Keratinocyte (primary cell): Measurements from ENCODE around the gene COL25A1. TPM values are rescaled to one million over a fixed set of nuclear protein-coding genes. Genes with fewer than 3 reads are reported as not detected.
A peak's percentile ranks its signal among the peaks of the same experiment; 100 is the strongest.

Experiments used
- DNase-seq: peaks from one replicate; pipeline ENCODE4 v3.0.0-alpha.2; 2011; ENCODE audit warnings: low read depth, missing footprints, low spot score
- FAIRE-seq: peaks from 2 replicates; lab custom pipeline; 2011; peaks lifted over from hg19 to GRCh38; lab: Jason Lieb, UNC
- H2AFZ ChIP-seq: 2 replicates; pipeline ENCODE4 v1.6.0; 2012; ENCODE audit warnings: low read length, control low read depth, inconsistent platforms; ENCODE audit not compliant: control insufficient read depth
- H3K27ac ChIP-seq: 2 replicates; pipeline ENCODE4 v1.5.1; 2011; ENCODE audit warnings: low read length; ENCODE audit not compliant: control insufficient read depth, insufficient read depth
- H3K27me3 ChIP-seq: 3 replicates; pipeline ENCODE4 v1.6.0; 2011; ENCODE audit warnings: low read length; ENCODE audit not compliant: control insufficient read depth, insufficient read depth; ENCODE audit errors: extremely low read depth
- H3K36me3 ChIP-seq, 2 experiments: 2 replicates in 1 of 2; 3 replicates in 1 of 2; pipeline ENCODE4 v1.5.1; 2011; ENCODE audit warnings: low read length in 2 of 2, mild to moderate bottlenecking in 1 of 2; ENCODE audit not compliant: control insufficient read depth in 2 of 2, insufficient read depth in 2 of 2; ENCODE audit errors: extremely low read depth in 1 of 2
- H3K4me1 ChIP-seq: 3 replicates; pipeline ENCODE4 v1.5.1; 2011; ENCODE audit warnings: low read length; ENCODE audit not compliant: control insufficient read depth, insufficient read depth; ENCODE audit errors: extremely low read depth
- H3K4me2 ChIP-seq: 3 replicates; pipeline ENCODE4 v1.6.0; 2011; ENCODE audit warnings: low read depth, low read length; ENCODE audit not compliant: control insufficient read depth, insufficient read depth; ENCODE audit errors: extremely low read depth
- H3K4me3 ChIP-seq, 3 experiments: fragments of 200-600 bp in 1 of 3; sonication (generic) in 1 of 3; 2 replicates in 2 of 3; 3 replicates in 1 of 3; pipeline ENCODE4 v1.5.1; 2011 to 2016; ENCODE audit warnings: low read length in 3 of 3, mild to moderate bottlenecking in 3 of 3, control low read depth in 2 of 3, inconsistent platforms in 1 of 3, low read depth in 1 of 3, mixed read lengths in 1 of 3, mixed run types in 1 of 3, moderate library complexity in 1 of 3; ENCODE audit not compliant: control insufficient read depth in 2 of 3, insufficient read depth in 2 of 3; ENCODE audit errors: extremely low read depth in 1 of 3
- H3K79me2 ChIP-seq: 2 replicates; pipeline ENCODE4 v1.6.0; 2012; ENCODE audit warnings: low read length; ENCODE audit not compliant: control insufficient read depth, insufficient read depth
- H3K9ac ChIP-seq: 3 replicates; pipeline ENCODE4 v1.6.0; 2011; ENCODE audit warnings: low read length; ENCODE audit not compliant: control insufficient read depth, insufficient read depth; ENCODE audit errors: extremely low read depth
- H3K9me1 ChIP-seq: 3 replicates; pipeline ENCODE4 v1.6.0; 2011; ENCODE audit warnings: low read length; ENCODE audit not compliant: control insufficient read depth, insufficient read depth; ENCODE audit errors: extremely low read depth
- H3K9me3 ChIP-seq: 2 replicates; pipeline ENCODE4 v1.5.1; 2012; ENCODE audit warnings: low read depth, low read length; ENCODE audit not compliant: control insufficient read depth
- H4K20me1 ChIP-seq: 3 replicates; pipeline ENCODE4 v1.6.0; 2011; ENCODE audit warnings: low read length; ENCODE audit not compliant: control insufficient read depth, insufficient read depth; ENCODE audit errors: extremely low read depth
- CTCF ChIP-seq, 3 experiments: IDR thresholded peaks in 1 of 3; conservative IDR thresholded peaks in 1 of 3; optimal IDR thresholded peaks in 1 of 3; 2 replicates in 2 of 3; 3 replicates in 1 of 3; pipeline versions ENCODE3 to v1.5.1; 2011; ENCODE audit warnings: low read length in 3 of 3, mild to moderate bottlenecking in 3 of 3, moderate library complexity in 2 of 3, control low read depth in 1 of 3, inconsistent platforms in 1 of 3; ENCODE audit not compliant: insufficient read depth in 2 of 3; ENCODE audit errors: extremely low read depth in 1 of 3
- EZH2 ChIP-seq: IDR thresholded peaks from one replicate; pipeline ENCODE4 v1.6.1; 2012; ENCODE audit warnings: inconsistent platforms, mild to moderate bottlenecking, low read length, moderate library complexity
- dilution Hi-C: fragments of 300-500 bp; cut with MboI; formaldehyde crosslinking; loops from one replicate; pipeline ENCODE4 v1.7.0; 2020; ENCODE audit warnings: low sequenced_read_pairs; ENCODE audit not compliant: extremely low pct_ligation_motif_present
- polyA plus RNA-seq, 5 experiments: library from polyadenylated mRNA; depleted of rRNA in 3 of 5; stranded (reverse) in 3 of 5; stranded (forward) in 1 of 5; unstranded in 1 of 5; fragments of >200 nt; gene quantifications; 1 replicate in 1 of 5; 2 replicates in 3 of 5; 3 replicates in 1 of 5; pipeline versions ENCODE4 v1.2.1 to v1.2.3, GENCODE V29; 2011 to 2012; ENCODE audit warnings: missing spikeins in 2 of 5, low read depth in 1 of 5, low replicate concordance in 1 of 5

The COL25A1 gene
- polyA plus RNA-seq, 1 donor (not counting 4 experiments of a cell fraction or from before 2014, with no cell fraction given): not detected

GRCh38 chr4:109315818-109316217, 13.4 kb upstream of the COL25A1 start:
- no peaks in the 10 kb centered on the region for H4K20me1 ChIP-seq
- H3K9me1 ChIP-seq: no peaks in the 10 kb centered on the region
- no peaks in the 10 kb centered on the region for H3K27me3 ChIP-seq
- H3K4me2 ChIP-seq: no peak overlapping the region
- H3K9me3 ChIP-seq: peaks cover 5% of the 10 kb centered on the region
- TF ChIP-seq EZH2 (no peak), CTCF (optimal IDR thresholded peaks at IDR 0.05 in 1 of 3, IDR thresholded peaks at IDR 0.05 in 1 of 3, conservative IDR thresholded peaks at IDR 0.05 in 1 of 3; ENCODE audit: extremely low read depth in 1 of 3, insufficient read depth in 2 of 3, low read length in 3 of 3) (peak; percentile 8 to 31 (median 20))
- H3K4me3 ChIP-seq: no peak overlapping the region
- dilution Hi-C loops: no loop called here
- H3K4me1 ChIP-seq: no peaks in the 10 kb centered on the region
- H3K79me2 ChIP-seq: no peaks in the 10 kb centered on the region
- no peak overlapping the region for H2AFZ ChIP-seq
- H3K27ac ChIP-seq: no peak overlapping the region
- FAIRE-seq (no peak), DNase-seq (no peak)
- no peaks in the 10 kb centered on the region for H3K36me3 ChIP-seq
- H3K9ac ChIP-seq: no peak overlapping the region

- Histone ChIP-seq H3K4me2 (no peak overlapping the region), H4K20me1 (no peaks in the 10 kb centered on the region), H3K4me3 (no peak overlapping the region), H3K9me3 (peaks cover 5% of the 10 kb centered on the region), H3K36me3 (no peaks in the 10 kb centered on the region), H2AFZ (no peak overlapping the region), H3K4me1 (no peaks in the 10 kb centered on the region), H3K79me2 (no peaks in the 10 kb centered on the region), H3K9ac (no peak overlapping the region), H3K27me3 (peaks cover under 1% of the 10 kb centered on the region), H3K27ac (no peak overlapping the region), H3K9me1 (no peaks in the 10 kb centered on the region)
- DNase-seq (no peak), FAIRE-seq (no peak)
- TF ChIP-seq EZH2 (no peak), CTCF (optimal IDR thresholded peaks at IDR 0.05 in 1 of 3, IDR thresholded peaks at IDR 0.05 in 1 of 3, conservative IDR thresholded peaks at IDR 0.05 in 1 of 3; ENCODE audit: extremely low read depth in 1 of 3, insufficient read depth in 2 of 3, low read length in 3 of 3) (no peak)
- dilution Hi-C loops: no loop called here
These were observed 12.9 kb upstream of the COL25A1 start for GRCh38 chr4:109315341-109315740.
